Keratinocyte (primary cell): ENCODE data around the gene PAOX. TPM values are rescaled to one million over a fixed set of nuclear protein-coding genes. Genes with fewer than 3 reads are reported as not detected.

Experiments used
- DNase-seq: peaks from one replicate; pipeline ENCODE4 v3.0.0-alpha.2; 2011; ENCODE audit warnings: low read depth, missing footprints, low spot score
- FAIRE-seq: peaks from 2 replicates; lab custom pipeline; 2011; peaks lifted over from hg19 to GRCh38; lab: Jason Lieb, UNC
- H2AFZ ChIP-seq: 2 replicates; pipeline ENCODE4 v1.6.0; 2012; ENCODE audit warnings: low read length, control low read depth, inconsistent platforms; ENCODE audit not compliant: control insufficient read depth
- H3K27ac ChIP-seq: 2 replicates; pipeline ENCODE4 v1.5.1; 2011; ENCODE audit warnings: low read length; ENCODE audit not compliant: control insufficient read depth, insufficient read depth
- H3K27me3 ChIP-seq: 3 replicates; pipeline ENCODE4 v1.6.0; 2011; ENCODE audit warnings: low read length; ENCODE audit not compliant: control insufficient read depth, insufficient read depth; ENCODE audit errors: extremely low read depth
- H3K36me3 ChIP-seq, 2 experiments: 2 replicates in 1 of 2; 3 replicates in 1 of 2; pipeline ENCODE4 v1.5.1; 2011; ENCODE audit warnings: low read length in 2 of 2, mild to moderate bottlenecking in 1 of 2; ENCODE audit not compliant: control insufficient read depth in 2 of 2, insufficient read depth in 2 of 2; ENCODE audit errors: extremely low read depth in 1 of 2
- H3K4me1 ChIP-seq: 3 replicates; pipeline ENCODE4 v1.5.1; 2011; ENCODE audit warnings: low read length; ENCODE audit not compliant: control insufficient read depth, insufficient read depth; ENCODE audit errors: extremely low read depth
- H3K4me2 ChIP-seq: 3 replicates; pipeline ENCODE4 v1.6.0; 2011; ENCODE audit warnings: low read depth, low read length; ENCODE audit not compliant: control insufficient read depth, insufficient read depth; ENCODE audit errors: extremely low read depth
- H3K4me3 ChIP-seq, 3 experiments: fragments of 200-600 bp in 1 of 3; sonication (generic) in 1 of 3; 2 replicates in 2 of 3; 3 replicates in 1 of 3; pipeline ENCODE4 v1.5.1; 2011 to 2016; ENCODE audit warnings: low read length in 3 of 3, mild to moderate bottlenecking in 3 of 3, control low read depth in 2 of 3, inconsistent platforms in 1 of 3, low read depth in 1 of 3, mixed read lengths in 1 of 3, mixed run types in 1 of 3, moderate library complexity in 1 of 3; ENCODE audit not compliant: control insufficient read depth in 2 of 3, insufficient read depth in 2 of 3; ENCODE audit errors: extremely low read depth in 1 of 3
- H3K79me2 ChIP-seq: 2 replicates; pipeline ENCODE4 v1.6.0; 2012; ENCODE audit warnings: low read length; ENCODE audit not compliant: control insufficient read depth, insufficient read depth
- H3K9ac ChIP-seq: 3 replicates; pipeline ENCODE4 v1.6.0; 2011; ENCODE audit warnings: low read length; ENCODE audit not compliant: control insufficient read depth, insufficient read depth; ENCODE audit errors: extremely low read depth
- H3K9me1 ChIP-seq: 3 replicates; pipeline ENCODE4 v1.6.0; 2011; ENCODE audit warnings: low read length; ENCODE audit not compliant: control insufficient read depth, insufficient read depth; ENCODE audit errors: extremely low read depth
- H3K9me3 ChIP-seq: 2 replicates; pipeline ENCODE4 v1.5.1; 2012; ENCODE audit warnings: low read depth, low read length; ENCODE audit not compliant: control insufficient read depth
- H4K20me1 ChIP-seq: 3 replicates; pipeline ENCODE4 v1.6.0; 2011; ENCODE audit warnings: low read length; ENCODE audit not compliant: control insufficient read depth, insufficient read depth; ENCODE audit errors: extremely low read depth
- CTCF ChIP-seq, 3 experiments: IDR thresholded peaks in 1 of 3; conservative IDR thresholded peaks in 1 of 3; optimal IDR thresholded peaks in 1 of 3; 2 replicates in 2 of 3; 3 replicates in 1 of 3; pipeline versions ENCODE3 to v1.5.1; 2011; ENCODE audit warnings: low read length in 3 of 3, mild to moderate bottlenecking in 3 of 3, moderate library complexity in 2 of 3, control low read depth in 1 of 3, inconsistent platforms in 1 of 3; ENCODE audit not compliant: insufficient read depth in 2 of 3; ENCODE audit errors: extremely low read depth in 1 of 3
- EZH2 ChIP-seq: IDR thresholded peaks from one replicate; pipeline ENCODE4 v1.6.1; 2012; ENCODE audit warnings: inconsistent platforms, mild to moderate bottlenecking, low read length, moderate library complexity
- dilution Hi-C: fragments of 300-500 bp; cut with MboI; formaldehyde crosslinking; loops from one replicate; pipeline ENCODE4 v1.7.0; 2020; ENCODE audit warnings: low sequenced_read_pairs; ENCODE audit not compliant: extremely low pct_ligation_motif_present
- polyA plus RNA-seq, 5 experiments: library from polyadenylated mRNA; depleted of rRNA in 3 of 5; stranded (reverse) in 3 of 5; stranded (forward) in 1 of 5; unstranded in 1 of 5; fragments of >200 nt; gene quantifications; 1 replicate in 1 of 5; 2 replicates in 3 of 5; 3 replicates in 1 of 5; pipeline versions ENCODE4 v1.2.1 to v1.2.3, GENCODE V29; 2011 to 2012; ENCODE audit warnings: missing spikeins in 2 of 5, low read depth in 1 of 5, low replicate concordance in 1 of 5

The PAOX gene
- polyA plus RNA-seq, 1 donor (not counting 4 experiments of a cell fraction or from before 2014, with no cell fraction given): 2.6 TPM

- Histone ChIP-seq H3K79me2 (no peaks in the 10 kb centered on the region), H3K4me1 (no peaks in the 10 kb centered on the region), H3K27me3 (peaks cover 5% of the 10 kb centered on the region), H3K4me3 (no peak overlapping the region), H3K9me3 (no peaks in the 10 kb centered on the region), H3K4me2 (no peak overlapping the region), H3K36me3 (no peaks in the 10 kb centered on the region), H4K20me1 (no peaks in the 10 kb centered on the region), H3K27ac (no peak overlapping the region), H2AFZ (no peak overlapping the region), H3K9ac (no peak overlapping the region), H3K9me1 (no peaks in the 10 kb centered on the region)
- TF ChIP-seq EZH2: no peak
- no peak for TF ChIP-seq CTCF (optimal IDR thresholded peaks at IDR 0.05 in 1 of 3, IDR thresholded peaks at IDR 0.05 in 1 of 3, conservative IDR thresholded peaks at IDR 0.05 in 1 of 3; ENCODE audit: extremely low read depth in 1 of 3, insufficient read depth in 2 of 3, low read length in 3 of 3)
- DNase-seq (no peak), FAIRE-seq (no peak)
- dilution Hi-C loops: no loop called here
These were observed 35.5 kb upstream of the PAOX start for GRCh38 chr10:133343558-133343957.

GRCh38 chr10:133344236-133344635, 34.8 kb upstream of the PAOX start:
- Histone ChIP-seq H4K20me1 (no peaks in the 10 kb centered on the region), H3K9me1 (no peaks in the 10 kb centered on the region), H3K79me2 (no peaks in the 10 kb centered on the region), H3K36me3 (no peaks in the 10 kb centered on the region), H3K4me3 (no peak overlapping the region), H2AFZ (no peak overlapping the region), H3K9me3 (no peaks in the 10 kb centered on the region), H3K27me3 (peaks cover 5% of the 10 kb centered on the region), H3K27ac (no peak overlapping the region), H3K9ac (no peak overlapping the region), H3K4me2 (no peak overlapping the region), H3K4me1 (no peaks in the 10 kb centered on the region)
- FAIRE-seq (no peak), DNase-seq (no peak)
- dilution Hi-C loops: no loop called here
- TF ChIP-seq CTCF (optimal IDR thresholded peaks at IDR 0.05 in 1 of 3, IDR thresholded peaks at IDR 0.05 in 1 of 3, conservative IDR thresholded peaks at IDR 0.05 in 1 of 3; ENCODE audit: extremely low read depth in 1 of 3, insufficient read depth in 2 of 3, low read length in 3 of 3) (no peak), EZH2 (no peak)
